Measurements from ENCODE around the gene HOXA6.

The HOXA6 gene

GRCh38 chr7:27148031-27148755 is 619 bp upstream of the HOXA6 start:
- TF ChIP-seq ZNF274 (IDR thresholded peaks at IDR 0.05; ENCODE audit: low read depth, low read length) = no peak
- H3K4me3 ChIP-seq (ENCODE audit: low read length) = no peak overlapping the region

- TF ChIP-seq ZNF274 (IDR thresholded peaks at IDR 0.05; ENCODE audit: low read depth, low read length) = no peak
- no peak overlapping the region for H3K4me3 ChIP-seq (ENCODE audit: low read length)
Measured at GRCh38 chr7:27146491-27147198, 929 bp downstream of the HOXA6 start.

- H3K4me3 ChIP-seq (ENCODE audit: low read length) = no peak overlapping the region
- no peak for TF ChIP-seq ZNF274 (IDR thresholded peaks at IDR 0.05; ENCODE audit: low read depth, low read length)
Measured at GRCh38 chr7:27145914-27146412, 1.6 kb downstream of the HOXA6 start.

GRCh38 chr7:27145165-27145913 is 2.2 kb downstream of the HOXA6 start:
- no peak for TF ChIP-seq ZNF274 (IDR thresholded peaks at IDR 0.05; ENCODE audit: low read depth, low read length)
- no peak overlapping the region; the same call in 1 of the 2 replicates for H3K4me3 ChIP-seq (ENCODE audit: low read length)

GRCh38 chr7:27144781-27145164 is 2.8 kb downstream of the HOXA6 start:
- no peak overlapping the region; the same call in 1 of the 2 replicates for H3K4me3 ChIP-seq (ENCODE audit: low read length)
- no peak for TF ChIP-seq ZNF274 (IDR thresholded peaks at IDR 0.05; ENCODE audit: low read depth, low read length)

- no peak for TF ChIP-seq ZNF274 (IDR thresholded peaks at IDR 0.05; ENCODE audit: low read depth, low read length)
- H3K4me3 ChIP-seq (ENCODE audit: low read length) = peak overlapping the region; percentile 59; the same call in 1 of the 2 replicates
Measured at GRCh38 chr7:27143950-27144780, 3.4 kb downstream of the HOXA6 start.

GRCh38 chr7:27143023-27143949 is 4.3 kb downstream of the HOXA6 start, which contains the start of gene HOXA5:
TSS of gene HOXA5 (minus strand) at chr7:27143681. CDS start at chr7:27143607, 74 bp downstream.
- TF ChIP-seq ZNF274 (IDR thresholded peaks at IDR 0.05; ENCODE audit: low read depth, low read length) = no peak

GRCh38 chr7:27142580-27143022 is 5.0 kb downstream of the HOXA6 start:
- TF ChIP-seq ZNF274 (IDR thresholded peaks at IDR 0.05; ENCODE audit: low read depth, low read length) = no peak
- H3K4me3 ChIP-seq (ENCODE audit: low read length) = peak overlapping the region; percentile 59

More at GRCh38 chr7:27143023-27143949, 4.3 kb downstream of the HOXA6 start, which contains the start of gene HOXA5:
- H3K4me3 ChIP-seq (ENCODE audit: low read length) = peak within 1 kb of the TSS; percentile 59

GRCh38 chr7:27141923-27142579 is 5.5 kb downstream of the HOXA6 start:
- H3K4me3 ChIP-seq (ENCODE audit: low read length) = peak overlapping the region; percentile 59
- TF ChIP-seq ZNF274 (IDR thresholded peaks at IDR 0.05; ENCODE audit: low read depth, low read length) = no peak

- H3K4me3 ChIP-seq (ENCODE audit: low read length) = no peak overlapping the region
- TF ChIP-seq ZNF274 (IDR thresholded peaks at IDR 0.05; ENCODE audit: low read depth, low read length) = no peak
Measured at GRCh38 chr7:27141137-27141922, 6.2 kb downstream of the HOXA6 start.
